ENCODE data around the gene NCAPD2. TPM values are rescaled to one million over a fixed set of nuclear protein-coding genes. Genes with fewer than 3 reads are reported as not detected.
A peak's percentile ranks its signal among the peaks of the same experiment; 100 is the strongest.

The NCAPD2 gene
- total RNA-seq, 1 experiment from 2014 or later = 114 TPM

GRCh38 chr12:6534695-6534944 lies 40.7 kb downstream of the NCAPD2 start:
- Histone ChIP-seq H4K20me1 (ENCODE audit: control insufficient read depth, insufficient read depth, insufficient read length) (no peaks in the 10 kb centered on the region), H3T11ph (ENCODE audit: low read length) (no peak overlapping the region), H3K4ac (ENCODE audit: low read depth, low read length) (no peak overlapping the region; the same call in 1 of the 2 replicates), H3K27me3 (ENCODE audit: insufficient read depth, low read length) (no peaks in the 10 kb centered on the region), H3K23ac (ENCODE audit: insufficient read length, low read depth, low read length) (no peak overlapping the region), H3K14ac (ENCODE audit: insufficient read depth, low read length) (peak overlapping the region; percentile 91), H3K9me3 (ENCODE audit: control insufficient read depth, low read depth, low read length) (no peaks in the 10 kb centered on the region), H3K79me2 (ENCODE audit: insufficient read depth, low read length) (peaks cover 9% of the 10 kb centered on the region; the same call in 1 of the 2 replicates), H2BK15ac (ENCODE audit: low read depth, low read length) (no peak overlapping the region), H3K18ac (ENCODE audit: insufficient read length, low read depth, low read length) (peak overlapping the region; percentile 61), H3K56ac (ENCODE audit: insufficient read length, low read depth, low read length) (no peak overlapping the region), H3K4me2 (ENCODE audit: insufficient read depth, insufficient read length, low read length) (peak overlapping the region; percentile 73), H3K9ac (ENCODE audit: extremely low read depth, insufficient read length, low read length) (peak overlapping the region; percentile 96), H2AFZ (ENCODE audit: low read length) (no peak overlapping the region), H3K4me1 (ENCODE audit: insufficient read depth, low read length) (no peaks in the 10 kb centered on the region; the same call in 1 of the 2 replicates), H4K5ac (ENCODE audit: insufficient read length, low read depth, low read length) (no peak overlapping the region), H3K27ac (ENCODE audit: insufficient read length, low read depth, low read length) (no peak overlapping the region), H3K79me1 (ENCODE audit: insufficient read depth, low read depth, low read length, poor library complexity, severe bottlenecking) (no peaks in the 10 kb centered on the region), H2BK120ac (ENCODE audit: low read depth, low read length, poor library complexity, severe bottlenecking) (no peak overlapping the region), H2BK20ac (ENCODE audit: low read depth, low read length, poor library complexity, severe bottlenecking) (no peak overlapping the region), H3K23me2 (ENCODE audit: insufficient read length, low read depth, low read length, poor library complexity, severe bottlenecking) (peaks cover 18% of the 10 kb centered on the region), H2AK5ac (ENCODE audit: insufficient read length, low read length) (no peak overlapping the region), H2BK12ac (ENCODE audit: insufficient read length, low read depth, low read length) (no peak overlapping the region), H4K91ac (ENCODE audit: insufficient read length, low read depth, low read length) (no peak overlapping the region), H2BK5ac (ENCODE audit: insufficient read length, low read length) (no peak overlapping the region), H4K8ac (replicated peaks; ENCODE audit: insufficient read length, low read depth, low read length) (no peak overlapping the region)
- TF ChIP-seq, protein P1, sequence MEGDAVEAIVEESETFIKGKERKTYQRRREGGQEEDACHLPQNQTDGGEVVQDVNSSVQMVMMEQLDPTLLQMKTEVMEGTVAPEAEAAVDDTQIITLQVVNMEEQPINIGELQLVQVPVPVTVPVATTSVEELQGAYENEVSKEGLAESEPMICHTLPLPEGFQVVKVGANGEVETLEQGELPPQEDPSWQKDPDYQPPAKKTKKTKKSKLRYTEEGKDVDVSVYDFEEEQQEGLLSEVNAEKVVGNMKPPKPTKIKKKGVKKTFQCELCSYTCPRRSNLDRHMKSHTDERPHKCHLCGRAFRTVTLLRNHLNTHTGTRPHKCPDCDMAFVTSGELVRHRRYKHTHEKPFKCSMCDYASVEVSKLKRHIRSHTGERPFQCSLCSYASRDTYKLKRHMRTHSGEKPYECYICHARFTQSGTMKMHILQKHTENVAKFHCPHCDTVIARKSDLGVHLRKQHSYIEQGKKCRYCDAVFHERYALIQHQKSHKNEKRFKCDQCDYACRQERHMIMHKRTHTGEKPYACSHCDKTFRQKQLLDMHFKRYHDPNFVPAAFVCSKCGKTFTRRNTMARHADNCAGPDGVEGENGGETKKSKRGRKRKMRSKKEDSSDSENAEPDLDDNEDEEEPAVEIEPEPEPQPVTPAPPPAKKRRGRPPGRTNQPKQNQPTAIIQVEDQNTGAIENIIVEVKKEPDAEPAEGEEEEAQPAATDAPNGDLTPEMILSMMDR (conservative IDR thresholded peaks at IDR 0.05) = no peak
- Mint-ChIP-seq H3K4me3 (peak overlapping the region; percentile 92 to 97), H3K36me3 (ENCODE audit: insufficient read depth in 1 of 3, low read depth in 3 of 3) (peaks cover 52 to 76% (median 63%) of the 10 kb centered on the region in 3 experiments), H3K4me1 (peaks cover 36 to 39% of the 10 kb centered on the region in 2 experiments), H3K27me3 (ENCODE audit: low read depth) (peaks cover 5% of the 10 kb centered on the region; the same call in 1 of the 2 replicates), H3K27ac (peak overlapping the region; percentile 99; a peak in 5 of 7 replicates), H3K9me3 (no peaks in the 10 kb centered on the region; a peak in 1 of 5 replicates)
- no peak for DNase-seq
- WGBS (ENCODE audit: extremely low coverage, insufficient read length, low lambda C conversion rate) = no CpG with 5 or more reads among the region's 25 CpGs

Measured in H9 (cell line).